ENCODE measurements around the gene HHEX. TPM values are rescaled to one million over a fixed set of nuclear protein-coding genes. Genes with fewer than 3 reads are reported as not detected.
A peak's percentile ranks its signal among the peaks of the same experiment; 100 is the strongest.

The HHEX gene
- total RNA-seq, 2 experiments from 2014 or later = 0.23 TPM; not detected in 1

- Mint-ChIP-seq H3K4me3 (peak overlapping the region; percentile 51), H3K9me3 (ENCODE audit: low read depth) (peaks cover 2% of the 10 kb centered on the region), H3K27ac (no peak overlapping the region), H3K27me3 (peaks cover 76% of the 10 kb centered on the region), H3K36me3 (no peaks in the 10 kb centered on the region), H3K4me1 (peaks cover 26% of the 10 kb centered on the region)
- DNase-seq (no peak), ATAC-seq (no peak)
- CTCF ChIA-PET = interaction anchor here (1.2 kb wide), 1 partner anchor 7 kb away, joined by 3 read pairs; no protein-coding TSS in a partner anchor
Measured at GRCh38 chr10:92688573-92688926, 1.2 kb upstream of the HHEX start.

- Mint-ChIP-seq H3K36me3 (no peaks in the 10 kb centered on the region), H3K9me3 (ENCODE audit: low read depth) (peaks cover 2% of the 10 kb centered on the region), H3K4me1 (peaks cover 26% of the 10 kb centered on the region), H3K4me3 (peak overlapping the region; percentile 51), H3K27ac (no peak overlapping the region), H3K27me3 (peaks cover 77% of the 10 kb centered on the region)
- no peak for DNase-seq
- ATAC-seq = peak; percentile 37
- CTCF ChIA-PET = interaction anchor here (0.8 to 1.2 kb wide), 2 partner anchors 8 to 98 kb away, joined by 3 read pairs; no protein-coding TSS in a partner anchor
Measured at GRCh38 chr10:92688927-92689662, 660 bp upstream of the HHEX start.

GRCh38 chr10:92690211-92690914, 608 bp downstream of the HHEX start:
- Mint-ChIP-seq H3K9me3 (ENCODE audit: low read depth) (peaks cover 2% of the 10 kb centered on the region), H3K36me3 (no peaks in the 10 kb centered on the region), H3K4me1 (peaks cover 26% of the 10 kb centered on the region), H3K27me3 (peaks cover 76% of the 10 kb centered on the region), H3K27ac (no peak overlapping the region), H3K4me3 (peak overlapping the region; percentile 58)
- DNase-seq = peak; percentile 79
- CTCF ChIA-PET = interaction anchor here (0.6 kb wide), 1 partner anchor 23 kb away, joined by 3 read pairs; no protein-coding TSS in a partner anchor
- ATAC-seq = peak; percentile 62

- H3K9me3 Mint-ChIP-seq (ENCODE audit: low read depth) = no peaks in the 10 kb centered on the region
- H3K4me3 Mint-ChIP-seq = peak overlapping the region; percentile 58
- no peak for DNase-seq
- CTCF ChIA-PET = interaction anchor here (0.6 kb wide), 1 partner anchor 22 kb away, joined by 3 read pairs; no protein-coding TSS in a partner anchor
- H3K4me1 Mint-ChIP-seq = peaks cover 26% of the 10 kb centered on the region
- H3K27ac Mint-ChIP-seq = no peak overlapping the region
- ATAC-seq = no peak
- no peaks in the 10 kb centered on the region for H3K36me3 Mint-ChIP-seq
- peaks cover 72% of the 10 kb centered on the region for H3K27me3 Mint-ChIP-seq
Measured at GRCh38 chr10:92690915-92691590, 1.3 kb downstream of the HHEX start.

- CTCF ChIA-PET = no interaction called here
- H3K27me3 Mint-ChIP-seq = peaks cover 72% of the 10 kb centered on the region
- peak overlapping the region; percentile 20 for H3K4me3 Mint-ChIP-seq
- DNase-seq (no peak), ATAC-seq (no peak)
- no peak overlapping the region for H3K27ac Mint-ChIP-seq
- no peaks in the 10 kb centered on the region for H3K36me3 Mint-ChIP-seq
- no peaks in the 10 kb centered on the region for H3K9me3 Mint-ChIP-seq (ENCODE audit: low read depth)
- H3K4me1 Mint-ChIP-seq = peaks cover 26% of the 10 kb centered on the region
Measured at GRCh38 chr10:92691591-92692079, 1.9 kb downstream of the HHEX start.

- H3K27ac Mint-ChIP-seq = no peak overlapping the region
- no peaks in the 10 kb centered on the region for H3K9me3 Mint-ChIP-seq (ENCODE audit: low read depth)
- no peak overlapping the region for H3K4me3 Mint-ChIP-seq
- no peaks in the 10 kb centered on the region for H3K36me3 Mint-ChIP-seq
- ATAC-seq = no peak
- no peak for DNase-seq
- CTCF ChIA-PET = no interaction called here
- H3K27me3 Mint-ChIP-seq = peaks cover 76% of the 10 kb centered on the region
- peaks cover 26% of the 10 kb centered on the region for H3K4me1 Mint-ChIP-seq
Measured at GRCh38 chr10:92692080-92692671, 2.4 kb downstream of the HHEX start.

GRCh38 chr10:92692697-92693533, 3.2 kb downstream of the HHEX start:
- H3K4me3 Mint-ChIP-seq = no peak overlapping the region
- CTCF ChIA-PET = no interaction called here
- ATAC-seq (no peak), DNase-seq (no peak)
- peaks cover 78% of the 10 kb centered on the region for H3K27me3 Mint-ChIP-seq
- H3K9me3 Mint-ChIP-seq (ENCODE audit: low read depth) = no peaks in the 10 kb centered on the region
- no peaks in the 10 kb centered on the region for H3K36me3 Mint-ChIP-seq
- no peak overlapping the region for H3K27ac Mint-ChIP-seq
- H3K4me1 Mint-ChIP-seq = peaks cover 26% of the 10 kb centered on the region

- H3K27ac Mint-ChIP-seq = no peak overlapping the region
- peaks cover 78% of the 10 kb centered on the region for H3K27me3 Mint-ChIP-seq
- no peak overlapping the region for H3K4me3 Mint-ChIP-seq
- no peak for ATAC-seq
- CTCF ChIA-PET = no interaction called here
- no peaks in the 10 kb centered on the region for H3K36me3 Mint-ChIP-seq
- no peak for DNase-seq
- peaks cover 30% of the 10 kb centered on the region for H3K4me1 Mint-ChIP-seq
- no peaks in the 10 kb centered on the region for H3K9me3 Mint-ChIP-seq (ENCODE audit: low read depth)
Measured at GRCh38 chr10:92693534-92693893, 3.8 kb downstream of the HHEX start.

- no peaks in the 10 kb centered on the region for H3K9me3 Mint-ChIP-seq (ENCODE audit: low read depth)
- ATAC-seq (no peak), DNase-seq (no peak)
- H3K36me3 Mint-ChIP-seq = no peaks in the 10 kb centered on the region
- CTCF ChIA-PET = no interaction called here
- H3K4me1 Mint-ChIP-seq = peaks cover 31% of the 10 kb centered on the region
- H3K27me3 Mint-ChIP-seq = peaks cover 84% of the 10 kb centered on the region
- H3K27ac Mint-ChIP-seq = no peak overlapping the region
- H3K4me3 Mint-ChIP-seq = no peak overlapping the region
Measured at GRCh38 chr10:92695679-92696605, 6.2 kb downstream of the HHEX start.

GRCh38 chr10:92696606-92697383, 7.0 kb downstream of the HHEX start:
- ATAC-seq (no peak), DNase-seq (no peak)
- Mint-ChIP-seq H3K4me3 (no peak overlapping the region), H3K27me3 (peaks cover 84% of the 10 kb centered on the region), H3K36me3 (no peaks in the 10 kb centered on the region), H3K4me1 (peaks cover 25% of the 10 kb centered on the region), H3K9me3 (ENCODE audit: low read depth) (no peaks in the 10 kb centered on the region), H3K27ac (no peak overlapping the region)
- CTCF ChIA-PET = no interaction called here

- Mint-ChIP-seq H3K27ac (no peak overlapping the region), H3K9me3 (ENCODE audit: low read depth) (no peaks in the 10 kb centered on the region), H3K4me3 (no peak overlapping the region), H3K27me3 (peaks cover 81% of the 10 kb centered on the region), H3K36me3 (no peaks in the 10 kb centered on the region), H3K4me1 (peaks cover 23% of the 10 kb centered on the region)
- ATAC-seq = no peak
- CTCF ChIA-PET = interaction anchor here (1.8 kb wide), 1 partner anchor 16 kb away, joined by 3 read pairs; no protein-coding TSS in a partner anchor
- DNase-seq = no peak
Measured at GRCh38 chr10:92697663-92698511, 8.1 kb downstream of the HHEX start.
